ENCODE measurements around the gene SEL1L3. TPM values are rescaled to one million over a fixed set of nuclear protein-coding genes. Genes with fewer than 3 reads are reported as not detected.

Gene SEL1L3
- total and polyA plus RNA-seq, 9 of the 15 experiments (the other 6 are each of a cell fraction or from before 2014, with no cell fraction given): 10.0 to 44.3 (median 21.6) TPM

GRCh38 chr4:25862411-25863346 is at the start of gene SEL1L3 (continued):
- no peak for TF ChIP-seq PYGO2 (tag; IDR thresholded peaks at IDR 0.05)
- no peak for TF ChIP-seq CREM (IDR thresholded peaks at IDR 0.05; ENCODE audit: low read depth)
- TF ChIP-seq ZBTB7A (IDR thresholded peaks at IDR 0.05; ENCODE audit: borderline replicate concordance, control insufficient read depth, low read depth, low read length): peak; percentile 38; the same call in 1 of the 2 replicates
- TF ChIP-seq KDM5B (IDR thresholded peaks at IDR 0.05; ENCODE audit: insufficient replicate concordance, low read depth, low read length): peak; percentile 9
- no peak for TF ChIP-seq ZNF140 (CRISPR knock-in tag; IDR thresholded peaks at IDR 0.05)
- TF ChIP-seq CHD4 (IDR thresholded peaks at IDR 0.05; ENCODE audit: insufficient read depth, insufficient replicate concordance, low read depth, low read length, poor library complexity, severe bottlenecking): no peak
- no peak for TF ChIP-seq CEBPZ (IDR thresholded peaks at IDR 0.05; ENCODE audit: borderline replicate concordance, low read depth, low read length)
- TF ChIP-seq MAZ (CRISPR knock-in tag; conservative IDR thresholded peaks at IDR 0.05 in 1 of 2, IDR thresholded peaks at IDR 0.05 in 1 of 2): peak in 1 of 2 experiments; percentile 23; a peak in 1 of 4 replicates
- 0 out of 4 replicates have a peak, but pooled peaks of 1 of the 2 experiments have one; percentile 69 for TF ChIP-seq NONO (IDR thresholded peaks at IDR 0.05; ENCODE audit: low read depth in 2 of 2, low read length in 1 of 2)
- TF ChIP-seq PHTF2 (CRISPR knock-in tag; IDR thresholded peaks at IDR 0.05): no peak
- no peak for TF ChIP-seq FOXA1 (IDR thresholded peaks at IDR 0.05; ENCODE audit: borderline replicate concordance)
- peak; percentile 46 for TF ChIP-seq RBBP5 (IDR thresholded peaks at IDR 0.05; ENCODE audit: borderline replicate concordance, insufficient read depth, low read length, poor library complexity, severe bottlenecking)
- TF ChIP-seq PTTG1 (tag; IDR thresholded peaks at IDR 0.05; ENCODE audit: low read depth): no peak
- TF ChIP-seq ZNF639 (CRISPR knock-in tag; conservative IDR thresholded peaks at IDR 0.05 in 1 of 2, IDR thresholded peaks at IDR 0.05 in 1 of 2): peak in 1 of 2 experiments; percentile 87; a peak in 1 of 4 replicates
- TF ChIP-seq SAFB (IDR thresholded peaks at IDR 0.05; ENCODE audit: borderline replicate concordance, low read depth, low read length): peak; percentile 73; the same call in 1 of the 2 replicates
- peak; percentile 82 for TF ChIP-seq VEZF1 (CRISPR knock-in tag; IDR thresholded peaks at IDR 0.05)
- TF ChIP-seq BCL6 (CRISPR knock-in tag; IDR thresholded peaks at IDR 0.05): no peak
